ENCODE measurements around the gene KIAA1671. TPM values are rescaled to one million over a fixed set of nuclear protein-coding genes. Genes with fewer than 3 reads are reported as not detected.

KIAA1671 gene
- polyA plus RNA-seq, 1 of the 3 experiments (the other 2 are of a cell fraction) = 7.4 TPM

DNA sequence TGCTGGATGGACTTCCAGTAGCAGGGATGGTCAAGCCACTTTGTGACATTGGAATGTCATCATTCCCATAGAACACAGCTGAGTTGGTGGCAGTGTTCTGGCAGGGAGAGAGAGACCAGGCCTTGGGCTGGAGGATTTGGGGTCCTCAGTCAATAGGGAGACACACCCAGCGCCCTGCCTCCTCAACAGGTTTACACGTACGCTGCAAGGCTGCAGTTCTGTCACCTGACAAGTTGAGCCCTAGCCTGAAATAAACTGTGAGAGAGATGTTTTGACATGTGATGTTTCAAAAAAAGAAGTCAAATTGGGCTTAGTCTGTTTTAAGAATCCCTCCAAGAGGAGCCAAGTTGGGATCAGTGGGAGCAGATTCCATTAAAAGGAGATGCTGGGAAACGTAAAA is 204.2 kb downstream of the KIAA1671 start:
- Histone ChIP-seq H3K9me2 (no peaks in the 10 kb centered on the region), H3K4me3 (ENCODE audit: low read depth in 2 of 2, low read length in 1 of 2) (no peak overlapping the region), H3K9me3 (no peaks in the 10 kb centered on the region), H3K36me3 (replicated peaks in 1 of 2; ENCODE audit: control insufficient read depth in 1 of 2, insufficient read depth in 2 of 2, low read length in 1 of 2) (no peaks in the 10 kb centered on the region), H3K27me3 (ENCODE audit: insufficient read depth) (no peaks in the 10 kb centered on the region), H3F3A (replicated peaks; ENCODE audit: insufficient read depth) (no peaks in the 10 kb centered on the region), H3K27ac (ENCODE audit: low read depth in 2 of 2, low read length in 1 of 2) (no peak overlapping the region), H3K79me2 (ENCODE audit: insufficient read depth) (no peaks in the 10 kb centered on the region), H3K4me2 (no peak overlapping the region), H3K9ac (no peak overlapping the region), H2AFZ (ENCODE audit: low read depth) (no peak overlapping the region), H4K20me1 (ENCODE audit: insufficient read depth) (peaks cover 5% of the 10 kb centered on the region; the same call in 1 of the 2 replicates), H3K4me1 (ENCODE audit: control insufficient read depth in 1 of 2, insufficient read depth in 2 of 2, low read depth in 1 of 2, low read length in 1 of 2) (peaks cover 0 to 18% of the 10 kb centered on the region in 2 experiments; a peak in 1 of 4 replicates)
- TF ChIP-seq EP300 (IDR thresholded peaks at IDR 0.05; ENCODE audit: borderline replicate concordance in 1 of 2, low read depth in 1 of 2, low read length in 1 of 2) (no peak), GATA2 (CRISPR knock-in tag; IDR thresholded peaks at IDR 0.05) (no peak)
- WGBS (ENCODE audit: low lambda C conversion rate) = 96% methylated on average over 4 of the region's 4 CpGs
- no peak for DNase-seq
- POLR2A ChIA-PET = no interaction called here
- CTCF ChIA-PET = interaction anchor here (1.3 kb wide), 1 partner anchor 46 kb away, joined by 3 read pairs; no protein-coding TSS in a partner anchor

GRCh38 chr22:25159028-25159427 is 206.5 kb downstream of the KIAA1671 start:
- CTCF ChIA-PET = interaction anchor here (3.3 kb wide), 1 partner anchor 43 kb away, joined by 13 read pairs; no protein-coding TSS in a partner anchor
- no peak overlapping the region for H3K9ac ChIP-seq

GRCh38 chr22:25160120-25160996 is 207.8 kb downstream of the KIAA1671 start:
- POLR2A ChIA-PET = no interaction called here

More at GRCh38 chr22:25159028-25159427, 206.5 kb downstream of the KIAA1671 start:
- Histone ChIP-seq H3K4me1 (ENCODE audit: control insufficient read depth in 1 of 2, insufficient read depth in 2 of 2, low read depth in 1 of 2, low read length in 1 of 2) (peaks cover 0 to 9% of the 10 kb centered on the region in 2 experiments; a peak in 1 of 4 replicates), H3K9me2 (no peaks in the 10 kb centered on the region), H4K20me1 (ENCODE audit: insufficient read depth) (peaks cover 13% of the 10 kb centered on the region; the same call in 1 of the 2 replicates), H2AFZ (ENCODE audit: low read depth) (no peak overlapping the region), H3K4me3 (ENCODE audit: low read depth in 2 of 2, low read length in 1 of 2) (no peak overlapping the region), H3K79me2 (ENCODE audit: insufficient read depth) (no peaks in the 10 kb centered on the region), H3F3A (replicated peaks; ENCODE audit: insufficient read depth) (no peaks in the 10 kb centered on the region), H3K27me3 (ENCODE audit: insufficient read depth) (no peaks in the 10 kb centered on the region), H3K9me3 (no peaks in the 10 kb centered on the region), H3K36me3 (replicated peaks in 1 of 2; ENCODE audit: control insufficient read depth in 1 of 2, insufficient read depth in 2 of 2, low read length in 1 of 2) (no peaks in the 10 kb centered on the region), H3K27ac (ENCODE audit: low read depth in 2 of 2, low read length in 1 of 2) (no peak overlapping the region), H3K4me2 (no peak overlapping the region)
- TF ChIP-seq FOXJ3 (CRISPR knock-in tag; IDR thresholded peaks at IDR 0.05) (no peak), FOSL2 (IDR thresholded peaks at IDR 0.05; ENCODE audit: borderline replicate concordance, low read depth) (peak; percentile 57; the same call in 1 of the 2 replicates), TCF12 (IDR thresholded peaks at IDR 0.05) (0 out of 2 replicates have a peak, but pooled peaks have one; percentile 5)
- POLR2A ChIA-PET = no interaction called here
- DNase-seq = no peak
- 63% methylated on average over 8 of the region's 10 CpGs for WGBS (ENCODE audit: low lambda C conversion rate)

More at GRCh38 chr22:25160120-25160996, 207.8 kb downstream of the KIAA1671 start:
- Histone ChIP-seq H3K9me3 (no peaks in the 10 kb centered on the region), H3K4me1 (ENCODE audit: control insufficient read depth in 1 of 2, insufficient read depth in 2 of 2, low read depth in 1 of 2, low read length in 1 of 2) (no peaks in the 10 kb centered on the region; a peak in 1 of 4 replicates), H3K27me3 (ENCODE audit: insufficient read depth) (no peaks in the 10 kb centered on the region), H3K27ac (ENCODE audit: low read depth in 2 of 2, low read length in 1 of 2) (no peak overlapping the region), H2AFZ (ENCODE audit: low read depth) (no peak overlapping the region), H3K9ac (no peak overlapping the region), H3F3A (replicated peaks; ENCODE audit: insufficient read depth) (no peaks in the 10 kb centered on the region), H3K36me3 (replicated peaks in 1 of 2; ENCODE audit: control insufficient read depth in 1 of 2, insufficient read depth in 2 of 2, low read length in 1 of 2) (no peaks in the 10 kb centered on the region), H3K4me2 (no peak overlapping the region), H4K20me1 (ENCODE audit: insufficient read depth) (peaks cover 13% of the 10 kb centered on the region; the same call in 1 of the 2 replicates), H3K9me2 (no peaks in the 10 kb centered on the region), H3K4me3 (ENCODE audit: low read depth in 2 of 2, low read length in 1 of 2) (no peak overlapping the region), H3K79me2 (ENCODE audit: insufficient read depth) (no peaks in the 10 kb centered on the region)
- TF ChIP-seq JUND (IDR thresholded peaks at IDR 0.05) = no peak
- 90% methylated on average over 8 of the region's 11 CpGs for WGBS (ENCODE audit: low lambda C conversion rate)
- no peak for DNase-seq
- CTCF ChIA-PET = interaction anchor here (3.3 kb wide), 1 partner anchor 42 kb away, joined by 13 read pairs; no protein-coding TSS in a partner anchor
